HG02981 (cell line): ENCODE measurements around the gene RAB1B.

Experiments used
- ATAC-seq: cut with Tn5 transposase; IDR thresholded peaks from one replicate; pipeline ENCODE4 v1.9.1; 2021; ENCODE audit warnings: mild to moderate bottlenecking, moderate library complexity; ENCODE audit not compliant: unreplicated experiment

The RAB1B gene

DNA sequence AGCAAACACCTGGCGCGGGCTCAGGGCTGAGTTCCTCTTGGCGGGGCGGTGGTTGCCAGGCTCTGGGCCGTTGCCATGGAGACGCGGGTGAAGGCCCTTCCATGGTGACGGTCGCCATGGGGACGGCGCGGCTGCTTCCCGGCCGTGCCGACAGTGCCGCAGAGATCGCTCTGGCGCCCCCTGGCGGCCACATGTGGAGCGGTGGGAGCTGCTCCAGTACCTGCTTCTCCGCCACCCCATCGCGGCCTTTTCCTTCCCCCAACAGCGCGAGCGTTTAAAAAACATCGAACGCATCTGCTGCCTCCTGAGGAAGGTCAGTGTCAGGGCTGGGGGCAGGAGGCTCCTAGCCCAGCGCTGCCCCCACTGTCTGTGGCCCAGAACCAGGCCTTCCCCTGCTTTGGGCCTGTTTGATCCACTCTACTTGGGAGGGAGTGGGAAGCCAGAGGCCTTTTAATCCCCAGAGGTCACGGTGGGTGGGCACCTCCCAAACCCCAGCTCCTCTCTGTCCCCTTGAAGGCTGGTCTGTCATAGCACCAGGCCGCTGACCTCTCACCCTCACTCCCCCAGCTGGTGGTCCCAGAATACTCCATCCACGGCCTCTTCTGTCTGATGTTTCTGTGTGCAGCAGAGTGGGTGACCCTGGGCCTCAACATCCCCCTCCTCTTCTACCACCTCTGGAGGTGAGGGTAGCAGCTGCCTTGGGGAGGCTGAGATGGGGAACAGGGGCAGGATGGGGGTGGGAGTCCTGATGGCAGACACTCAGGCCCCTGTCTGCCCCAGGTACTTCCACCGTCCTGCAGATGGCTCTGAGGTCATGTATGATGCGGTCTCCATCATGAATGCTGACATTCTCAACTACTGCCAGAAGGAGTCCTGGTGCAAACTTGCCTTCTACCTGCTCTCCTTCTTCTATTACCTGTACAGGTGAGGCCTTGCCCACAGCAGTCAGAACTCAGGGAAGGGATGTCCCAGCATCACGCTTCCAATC, 14.3 kb downstream of the RAB1B start:
- peak; percentile 73 for ATAC-seq

DNA sequence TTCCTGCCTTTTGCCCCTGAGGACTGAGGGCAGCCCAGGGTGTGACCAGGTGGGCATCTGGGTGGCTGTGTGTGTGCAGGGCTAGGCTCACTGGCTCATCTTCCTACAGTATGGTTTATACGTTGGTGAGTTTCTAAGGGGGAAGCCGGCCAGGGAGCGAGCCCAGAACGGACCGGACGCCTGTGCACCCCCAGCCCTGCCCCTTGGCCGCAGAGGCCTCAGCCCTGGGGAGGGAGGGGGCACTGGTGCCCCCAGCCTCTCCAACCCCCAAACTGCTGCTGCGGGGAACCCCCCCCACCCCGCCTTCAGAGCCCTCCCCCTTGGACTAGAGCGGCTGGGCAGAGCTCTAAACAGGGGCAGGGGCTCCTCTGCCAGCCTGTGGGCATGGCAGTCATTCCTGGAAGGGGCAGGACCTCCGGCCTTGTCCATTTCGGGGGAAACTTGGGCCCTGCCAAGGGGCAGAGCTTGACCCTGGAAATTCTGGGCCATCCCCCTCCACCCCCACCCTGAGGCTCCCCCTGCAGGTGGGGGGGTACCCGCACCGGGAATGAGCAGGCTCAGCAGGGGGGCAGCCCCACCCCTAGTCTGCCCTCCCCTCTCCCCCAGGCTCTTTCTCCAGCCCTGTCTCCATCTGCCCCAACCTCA, 15.1 kb downstream of the RAB1B start:
- no peak for ATAC-seq

DNA sequence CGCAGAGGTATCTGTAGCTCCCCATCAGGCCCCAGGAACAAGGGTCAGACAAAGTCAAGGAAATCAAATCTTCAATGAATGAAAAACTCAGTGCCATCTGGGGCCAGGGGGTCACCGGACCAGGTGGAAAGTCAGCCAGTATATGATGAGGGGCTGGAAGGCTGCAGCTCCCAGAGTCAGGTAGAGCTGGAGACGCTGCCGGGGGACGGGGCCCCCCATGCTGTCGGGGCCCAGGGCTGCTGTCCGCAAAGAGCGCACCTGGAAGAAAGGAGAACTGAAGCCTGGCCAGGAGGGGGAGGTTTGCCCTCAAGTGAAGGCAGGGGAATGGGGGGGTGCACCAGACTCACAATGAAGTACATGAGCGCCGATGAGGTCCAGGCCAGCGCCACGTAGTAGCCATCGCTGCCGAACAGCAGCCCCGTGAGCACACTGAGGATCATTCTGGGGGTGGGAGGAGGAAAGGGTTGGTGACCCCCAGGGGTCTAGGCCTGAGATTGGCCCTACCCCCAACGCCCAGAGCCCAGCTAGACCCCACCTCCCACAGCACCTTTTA, 16.2 kb downstream of the RAB1B start:
- ATAC-seq = no peak

DNA sequence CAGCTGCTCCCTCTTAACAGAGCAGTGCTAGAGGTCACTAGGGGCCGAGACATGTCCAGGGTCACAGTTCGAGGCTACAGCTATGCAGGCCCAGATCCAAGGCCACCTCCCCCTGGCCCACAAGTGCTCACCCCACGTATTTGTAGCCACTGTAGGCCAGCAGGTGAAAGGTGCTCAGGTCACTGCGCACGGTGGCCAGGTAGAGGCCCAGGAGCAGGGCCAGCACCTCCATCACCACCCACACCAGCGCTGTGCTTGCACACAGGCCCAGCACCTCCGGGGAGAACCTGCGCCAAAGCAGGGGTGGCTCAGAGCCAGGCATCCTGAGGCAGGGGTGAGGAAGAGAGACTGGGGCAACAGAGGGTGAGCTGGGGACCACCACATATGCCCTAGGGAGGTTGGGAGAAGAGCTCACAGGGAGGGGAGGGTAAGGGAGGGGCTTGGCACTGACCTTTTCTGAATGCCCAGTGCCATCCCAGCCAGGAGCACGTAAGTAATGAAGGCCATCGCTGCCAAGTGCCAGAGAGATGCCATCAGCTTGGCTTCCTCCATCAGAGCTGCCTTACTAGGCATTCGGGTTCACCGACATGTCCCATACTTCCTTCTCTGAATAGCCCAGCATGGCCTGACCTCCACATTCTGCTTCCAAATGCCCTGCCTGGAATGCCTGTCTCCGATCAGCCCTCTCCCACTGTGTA, 17.0 kb downstream of the RAB1B start:
- ATAC-seq = no peak

DNA sequence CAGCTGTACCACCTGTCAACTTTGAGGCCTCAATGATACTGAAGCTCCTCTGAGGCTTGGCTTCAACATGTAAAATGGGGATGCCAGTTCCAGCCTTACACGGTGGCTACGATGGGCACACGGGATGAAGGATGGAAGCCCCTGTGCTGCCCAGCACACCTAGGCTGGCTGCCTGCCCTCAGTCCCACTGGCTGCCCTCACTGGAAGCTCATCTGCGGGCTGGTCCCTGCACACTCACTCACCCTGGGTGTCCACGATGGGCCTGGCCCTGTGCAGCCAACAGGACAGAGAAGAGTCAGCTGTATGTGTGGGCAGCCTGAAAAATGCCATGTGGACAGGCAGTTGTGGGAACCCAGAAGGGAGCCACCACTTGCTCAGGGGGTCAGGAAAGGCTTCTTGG, 18.3 kb downstream of the RAB1B start:
- no peak for ATAC-seq

DNA sequence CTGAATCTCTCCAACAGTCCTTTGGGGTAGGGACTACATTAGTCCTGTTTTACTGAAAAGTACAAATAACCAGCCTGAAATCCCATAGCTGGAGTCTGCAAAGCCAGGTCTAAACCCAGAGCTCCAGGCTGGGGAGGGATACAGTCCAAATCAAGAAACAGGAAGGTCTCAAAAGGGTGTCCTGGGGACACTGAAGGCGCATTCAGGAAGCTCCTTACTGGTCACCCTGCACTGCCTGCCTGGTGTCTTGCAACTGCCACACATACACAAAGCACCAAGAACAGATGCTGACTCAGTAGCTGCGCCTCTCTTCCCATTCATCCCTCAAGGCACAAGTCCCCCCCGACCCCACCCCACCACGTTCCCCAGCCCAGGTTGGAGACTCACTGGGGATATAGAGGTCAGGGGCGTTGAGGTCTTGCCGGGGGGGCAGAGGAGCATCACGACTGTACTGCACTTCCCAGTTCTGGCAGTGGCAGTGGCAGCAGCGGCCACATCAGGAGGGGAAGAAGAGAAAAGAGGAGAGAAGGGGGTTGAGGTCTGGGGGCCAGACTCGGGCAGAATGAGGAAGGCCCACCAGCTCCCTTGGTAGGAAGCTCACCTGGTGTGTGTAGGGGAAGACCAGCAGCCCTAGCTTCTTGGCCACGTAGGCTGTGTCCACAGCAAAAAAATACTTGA, 18.9 kb downstream of the RAB1B start:
- no peak for ATAC-seq

DNA sequence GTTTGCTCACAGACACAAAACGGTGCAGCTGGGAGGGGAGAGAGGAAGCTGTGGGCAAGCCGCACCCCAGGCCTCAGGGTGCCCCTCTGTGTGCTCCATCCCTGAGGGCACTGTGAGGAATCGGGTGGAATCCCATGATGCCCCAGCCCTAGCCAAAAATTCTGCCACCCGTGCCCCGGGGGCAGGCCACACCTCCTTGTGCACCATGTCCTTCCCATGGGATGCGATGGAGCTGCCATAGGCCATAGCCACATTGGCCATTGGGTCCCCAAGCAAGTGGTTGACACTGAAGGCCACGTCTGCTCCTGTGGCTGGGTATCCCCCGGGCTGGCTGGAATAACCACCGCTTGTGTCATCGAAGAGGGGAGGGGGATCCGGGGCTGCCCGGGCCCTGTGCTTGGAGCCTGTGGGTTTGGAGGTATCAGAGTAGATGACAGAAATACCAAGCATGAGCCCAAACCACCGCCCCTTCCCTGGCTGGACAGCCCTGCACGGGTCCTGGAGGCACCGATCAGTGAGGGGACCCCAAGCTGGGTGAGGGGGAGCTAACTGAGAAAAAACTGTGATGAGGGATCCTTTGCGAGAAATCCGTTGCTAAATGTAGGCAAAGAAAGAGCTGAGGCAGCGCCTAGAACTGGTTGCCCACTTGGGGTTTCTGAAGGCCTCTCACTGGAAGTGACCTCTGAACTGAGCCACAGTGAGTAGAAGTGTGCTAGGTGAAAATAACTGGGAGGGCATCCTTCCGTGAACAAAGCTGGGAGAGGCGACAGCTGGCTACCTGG, 19.6 kb downstream of the RAB1B start:
- no peak for ATAC-seq

DNA sequence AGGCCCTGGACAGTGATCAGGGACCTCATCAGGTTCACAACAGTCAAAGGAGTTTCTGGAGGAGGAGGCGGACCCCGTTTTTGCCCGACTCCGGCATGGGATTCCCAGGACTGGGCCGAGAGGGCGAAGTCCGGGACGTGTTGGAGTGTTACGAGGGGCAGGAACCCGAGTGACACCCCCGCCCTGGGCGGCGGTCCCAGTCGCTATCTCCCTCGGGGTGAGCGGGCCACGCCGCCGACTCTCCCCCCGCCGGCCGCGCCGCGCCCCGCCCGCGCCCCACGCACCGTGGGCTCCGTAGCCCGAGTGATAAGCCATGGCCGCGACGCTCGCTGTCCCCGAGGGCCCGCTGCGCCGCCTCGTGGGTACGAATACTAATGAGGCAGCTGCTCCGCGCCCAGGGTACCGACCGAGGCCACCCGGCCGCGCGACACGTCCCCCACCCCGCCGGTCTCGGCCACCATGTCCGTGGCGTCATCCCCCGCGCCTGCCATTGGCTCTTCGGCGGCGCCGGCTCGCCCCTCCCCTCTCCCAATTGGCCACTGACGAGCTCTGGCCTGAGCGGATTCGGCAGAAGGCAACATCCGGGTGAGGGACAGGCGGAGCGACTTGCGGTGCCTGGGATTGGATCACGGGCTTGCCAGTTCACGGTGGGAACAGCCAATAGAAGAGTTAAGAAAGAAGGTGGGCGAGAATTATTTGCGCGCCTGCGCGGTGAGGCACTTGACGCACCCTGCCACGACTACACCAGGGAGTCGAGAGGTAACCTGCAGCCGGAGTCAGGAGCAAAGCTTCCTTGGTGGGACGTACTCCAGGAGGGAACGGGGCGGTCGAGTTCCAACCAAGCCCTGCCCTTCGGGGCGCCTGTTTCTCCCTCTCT, 20.5 kb downstream of the RAB1B start, which contains the start of gene YIF1A:
YIF1A (minus strand) TSS at position 473 of the 877 bp plus-strand sequence; CDS start at position 315, 158 bp downstream.
- ATAC-seq = peak; percentile 88

DNA sequence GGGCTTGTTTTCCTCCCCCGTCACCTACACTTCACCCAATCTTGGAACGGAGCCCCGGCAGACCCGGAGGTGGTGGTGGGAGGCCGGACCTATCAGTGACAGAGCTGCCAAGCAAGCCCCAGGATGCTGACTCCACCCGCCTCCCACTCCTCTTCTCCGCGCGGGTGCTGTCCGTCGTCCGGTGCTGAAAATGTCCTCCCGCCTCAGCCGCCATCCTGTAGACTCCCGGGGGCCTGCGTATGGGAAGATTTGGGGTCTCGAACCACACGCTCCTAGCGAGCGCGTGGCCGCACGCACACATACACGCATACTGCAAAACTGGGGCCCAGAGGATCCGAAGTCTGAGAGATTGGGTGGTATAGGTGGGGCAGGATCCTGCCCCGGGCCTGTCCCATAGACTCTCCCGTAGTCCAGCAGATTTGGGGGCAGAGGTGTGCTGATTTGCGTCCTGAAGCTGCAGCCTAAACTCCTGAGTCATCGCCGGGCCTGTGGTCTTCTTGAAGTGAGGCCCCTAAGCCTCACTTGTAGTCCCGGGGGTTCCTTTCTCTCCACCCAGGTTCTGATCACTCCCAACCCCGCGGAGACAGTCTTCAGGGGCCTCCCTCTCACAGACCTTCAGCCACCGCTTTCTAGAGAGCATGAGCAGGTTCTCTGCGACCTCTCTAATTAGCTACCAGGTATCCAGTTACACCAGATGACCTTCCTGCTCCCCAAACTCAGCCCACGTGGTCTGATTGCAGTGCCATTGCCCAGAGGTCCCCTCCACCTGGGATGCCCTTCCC, 21.3 kb downstream of the RAB1B start:
- ATAC-seq = peak; percentile 29

DNA sequence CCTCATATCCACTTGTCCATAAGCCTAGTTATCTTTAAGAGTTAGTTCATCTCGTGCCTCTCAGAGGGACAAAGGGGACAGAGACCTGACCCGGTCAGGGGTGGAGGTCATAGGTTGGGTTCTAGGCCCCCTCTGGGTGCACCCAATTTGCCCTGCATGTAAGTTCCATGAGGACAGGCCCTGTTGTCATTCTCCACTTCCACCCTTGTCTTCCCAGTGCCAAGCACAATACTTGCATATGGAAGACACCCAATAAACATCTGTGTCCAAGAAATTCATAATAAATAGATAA, 21.8 kb downstream of the RAB1B start:
- no peak for ATAC-seq

DNA sequence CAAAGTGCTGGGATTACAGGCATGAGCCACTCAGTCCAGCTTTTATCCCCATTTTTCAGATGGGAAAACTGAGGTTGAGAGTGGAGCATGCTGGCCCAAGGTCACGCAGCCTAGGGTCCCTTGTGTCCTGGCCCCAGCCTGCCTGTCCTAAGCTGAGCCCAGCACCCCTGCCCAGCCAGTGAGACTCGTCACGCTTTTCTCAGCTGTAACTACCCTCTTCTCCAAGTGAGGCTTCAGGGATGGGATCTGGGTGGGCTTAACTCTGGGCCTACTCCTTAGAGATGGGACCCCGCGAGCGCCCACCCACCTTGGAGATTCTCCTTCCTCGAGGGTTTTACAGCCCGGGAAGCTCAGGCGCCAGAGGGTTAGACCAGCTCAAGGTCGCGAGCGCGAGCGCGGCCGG, 22.9 kb downstream of the RAB1B start:
- no peak for ATAC-seq

DNA sequence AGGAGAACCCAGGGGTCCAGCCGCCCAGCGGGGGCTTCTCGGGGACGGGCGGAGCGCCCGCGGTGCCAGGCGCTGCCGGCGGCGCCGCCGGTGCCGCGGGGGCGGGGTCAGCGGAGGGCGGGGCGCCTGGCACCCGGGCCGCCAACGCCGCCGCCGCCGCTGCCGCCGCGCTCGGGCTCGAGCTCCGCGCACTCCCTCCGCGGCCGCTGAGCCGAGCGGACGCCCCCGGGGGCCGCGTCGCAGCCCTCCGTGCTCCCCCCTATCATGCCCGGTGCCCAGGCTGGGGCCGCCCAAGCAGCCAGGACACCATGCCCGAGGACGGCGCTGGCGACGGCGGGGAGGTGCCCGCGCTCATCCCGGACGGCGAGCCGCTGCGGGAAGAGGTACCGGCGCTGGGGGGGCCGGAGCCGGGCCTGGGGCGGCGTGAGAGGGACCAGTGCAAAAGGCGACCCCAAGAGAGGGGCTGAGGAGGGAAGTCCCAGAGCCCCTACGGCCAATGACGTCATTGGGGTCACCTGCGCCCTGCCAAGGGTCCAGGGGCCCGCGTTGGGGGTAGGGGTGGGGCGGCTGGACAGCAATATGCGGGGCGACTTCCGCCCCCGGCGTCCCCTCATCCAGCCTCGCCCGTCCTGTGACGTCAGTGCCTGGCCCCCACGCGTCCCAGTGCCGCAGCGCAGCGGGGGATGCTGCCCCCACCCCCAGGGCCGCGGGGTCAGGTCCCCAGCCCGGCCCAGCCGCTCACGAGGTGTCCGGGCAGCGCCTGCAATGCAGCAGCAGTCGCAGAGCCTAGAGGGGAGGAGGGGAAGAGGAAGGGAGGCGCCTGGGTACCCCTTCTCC, 23.5 kb downstream of the RAB1B start, which contains the start of gene TMEM151A:
TMEM151A (plus strand) TSS at position 189 of the 837 bp plus-strand sequence; CDS start at position 309, 120 bp downstream.
- no peak for ATAC-seq

DNA sequence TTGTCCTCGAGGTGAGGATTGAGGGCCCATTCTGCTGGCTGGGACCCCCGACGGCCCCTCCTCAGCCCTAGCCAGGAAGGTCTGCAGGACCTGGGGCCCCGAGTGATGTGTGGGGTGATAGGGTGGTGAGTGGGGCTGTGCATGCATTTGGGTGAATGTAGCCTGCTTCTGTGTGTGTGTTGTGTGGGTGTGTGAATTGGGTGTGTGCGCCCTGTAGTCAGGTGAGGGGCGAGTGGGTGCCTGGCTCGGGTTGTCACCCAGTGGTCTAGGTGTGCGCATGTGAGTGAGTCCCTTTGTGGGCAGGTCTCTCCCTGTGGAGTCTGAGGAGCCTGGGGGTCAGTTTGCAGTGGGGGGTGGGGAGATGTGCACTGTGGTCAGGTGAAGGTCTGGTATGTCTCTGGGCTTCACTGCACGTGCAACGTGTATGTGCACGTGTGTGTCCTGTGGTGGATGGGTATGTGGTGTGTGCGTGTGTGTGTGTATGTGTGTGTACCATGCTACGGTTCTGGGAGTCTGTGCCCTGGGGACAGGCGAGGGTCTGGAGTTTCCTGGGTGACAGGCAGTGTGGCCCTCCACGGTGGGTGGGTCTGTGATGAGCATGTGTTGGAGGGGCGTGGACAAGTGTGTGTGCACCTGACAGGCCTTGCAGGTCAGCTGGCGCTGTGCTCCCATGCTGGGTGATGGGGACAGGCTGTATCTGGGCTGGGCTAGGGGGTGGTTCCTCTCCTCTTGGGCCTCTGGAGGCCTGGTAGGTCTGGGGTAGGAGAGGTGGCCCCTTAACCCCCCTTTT, 24.3 kb downstream of the RAB1B start:
- no peak for ATAC-seq

DNA sequence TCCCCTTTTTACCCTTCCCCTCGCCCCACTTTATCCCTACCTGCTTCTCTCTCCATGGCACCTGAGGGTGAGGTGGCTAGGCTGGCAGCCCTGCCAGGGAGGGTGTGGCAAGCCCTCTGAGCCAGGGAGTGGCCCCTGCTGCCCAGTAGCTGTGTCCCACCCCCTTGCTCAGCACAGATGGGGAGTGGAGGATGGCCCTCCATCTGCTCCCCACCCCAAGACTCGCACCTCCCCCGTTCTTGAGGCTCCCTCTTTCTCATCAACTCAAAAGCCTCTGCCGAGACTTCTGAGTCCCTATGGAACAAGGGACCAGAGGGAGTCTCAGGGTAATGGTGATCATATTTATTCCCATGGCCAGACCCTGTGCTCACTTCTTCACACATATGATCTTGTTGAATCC, 24.9 kb downstream of the RAB1B start:
- ATAC-seq = no peak

DNA sequence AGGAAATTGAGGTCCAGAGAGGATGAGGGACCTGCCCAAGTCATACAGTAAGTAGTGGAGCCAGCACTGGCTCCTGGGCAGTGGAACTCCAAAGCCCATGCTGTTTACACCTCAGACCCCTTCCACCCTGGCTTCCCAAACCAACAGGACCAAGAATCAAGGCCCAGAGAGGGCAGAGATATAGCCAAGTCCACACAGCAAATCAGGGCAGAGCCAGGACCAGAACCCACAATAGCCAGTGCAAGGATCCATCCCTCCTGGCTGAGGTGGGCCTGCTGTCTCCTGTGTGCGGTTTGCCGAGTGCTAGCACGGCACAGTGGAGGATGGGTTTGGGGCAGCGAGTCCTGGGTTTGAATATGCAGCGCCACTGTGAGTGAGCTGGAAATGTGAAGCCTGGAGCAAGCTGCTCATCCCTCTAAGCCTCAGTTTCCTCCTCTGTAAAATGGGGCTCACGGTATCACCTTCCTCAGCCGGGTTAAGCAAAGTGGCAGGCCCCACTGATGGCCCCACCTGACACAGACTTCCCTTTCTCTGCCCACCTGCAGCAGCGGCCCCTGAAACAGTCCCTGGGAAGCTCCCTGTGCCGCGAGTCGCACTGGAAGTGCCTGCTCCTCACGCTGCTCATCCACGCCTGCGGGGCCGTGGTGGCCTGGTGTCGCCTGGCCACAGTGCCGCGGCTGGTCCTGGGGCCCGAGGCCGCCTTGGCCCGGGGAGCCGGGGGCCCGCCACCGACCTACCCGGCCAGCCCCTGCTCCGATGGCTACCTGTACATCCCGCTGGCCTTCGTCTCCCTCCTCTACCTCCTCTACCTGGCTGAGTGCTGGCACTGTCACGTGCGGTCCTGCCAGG, 25.6 kb downstream of the RAB1B start:
- no peak for ATAC-seq
